Cerebellar cortex (tissue), 1 donor: ENCODE data around the gene STK11.

Source experiments
- DNase-seq: peaks from one replicate; pipeline ENCODE4 v3.0.0-alpha.2; 2015; ENCODE audit warnings: low spot score

The STK11 gene

GRCh38 chr19:1205114-1206099 lies at the start of gene STK11:
Gene STK11 (plus strand): TSS chr19:1205778. CDS start chr19:1206914, 1,136 bp downstream.
- peak; percentile 97 for DNase-seq

GRCh38 chr19:1156305-1156801 lies 49.2 kb upstream of the STK11 start:
- DNase-seq: no peak

GRCh38 chr19:1156830-1157615 lies 48.6 kb upstream of the STK11 start:
- no peak for DNase-seq

- no peak for DNase-seq
These were observed 47.4 kb upstream of the STK11 start for GRCh38 chr19:1157931-1158884.

GRCh38 chr19:1158885-1159448 lies 46.6 kb upstream of the STK11 start:
- DNase-seq: no peak

- DNase-seq: no peak
These were observed 45.5 kb upstream of the STK11 start for GRCh38 chr19:1159864-1160595.

- no peak for DNase-seq
These were observed 43.9 kb upstream of the STK11 start for GRCh38 chr19:1161716-1162115.

- no peak for DNase-seq
These were observed 42.9 kb upstream of the STK11 start for GRCh38 chr19:1162404-1163282.

- no peak for DNase-seq
These were observed 42.2 kb upstream of the STK11 start for GRCh38 chr19:1163283-1163933.

- DNase-seq: peak; percentile 45
These were observed 41.5 kb upstream of the STK11 start for GRCh38 chr19:1163934-1164683.

GRCh38 chr19:1164684-1165531 lies 40.7 kb upstream of the STK11 start:
- no peak for DNase-seq

- no peak for DNase-seq
These were observed 38.6 kb upstream of the STK11 start for GRCh38 chr19:1166872-1167573.

GRCh38 chr19:1167687-1168571 lies 37.6 kb upstream of the STK11 start:
- DNase-seq: no peak

GRCh38 chr19:1168572-1169410 lies 36.8 kb upstream of the STK11 start:
- DNase-seq: no peak

GRCh38 chr19:1169411-1169791 lies 36.2 kb upstream of the STK11 start:
- no peak for DNase-seq
